ENCODE data around the gene ACSM2B.

GRCh38 chr16:20621406-20621805 lies 45.2 kb upstream of the ACSM2B start:
- TF ChIP-seq CTCF (IDR thresholded peaks at IDR 0.05) = no peak
- no peak for TF ChIP-seq POLR2A (IDR thresholded peaks at IDR 0.05)
